H1 (cell line): ENCODE measurements around the gene EXD1. TPM values are rescaled to one million over a fixed set of nuclear protein-coding genes. Genes with fewer than 3 reads are reported as not detected.

ENCODE experiments used
- CTCF ChIA-PET: fragments of 300-600 bp; sonication (Branson Sonifier 250); formaldehyde crosslinking; loops from one replicate; lab custom pipeline; 2021; ENCODE audit not compliant: partially characterized antibody; lab: Charles Lee
- POLR2A ChIA-PET: fragments of 300-600 bp; sonication (Branson Sonifier 250); formaldehyde crosslinking; loops from one replicate; lab custom pipeline; 2021; ENCODE audit warnings: inconsistent platforms; ENCODE audit not compliant: partially characterized antibody; lab: Charles Lee
- DNase-seq, 2 experiments: peaks; one replicate each; pipeline versions ENCODE4 v3.0.0 to v3.0.0-alpha.2; 2010 to 2022; ENCODE audit warnings: low spot score in 2 of 2, low read depth in 1 of 2, mixed read lengths in 1 of 2
- FAIRE-seq: peaks from 2 replicates; lab custom pipeline; 2011; peaks lifted over from hg19 to GRCh38; lab: Jason Lieb, UNC
- H2AFZ ChIP-seq: 2 replicates; pipeline ENCODE4 v1.8.1; 2012; ENCODE audit warnings: low read length, inconsistent platforms
- H2AK5ac ChIP-seq: 2 replicates; pipeline ENCODE4 v1.6.1; 2013; ENCODE audit warnings: low read depth, low read length
- H2BK120ac ChIP-seq: replicated peaks from 2 replicates; pipeline ENCODE3; 2013; ENCODE audit warnings: low read depth, low read length, inconsistent platforms
- H2BK12ac ChIP-seq: 2 replicates; pipeline ENCODE4 v1.6.1; 2013; ENCODE audit warnings: low read depth, low read length
- H2BK15ac ChIP-seq: 2 replicates; pipeline ENCODE4 v1.6.1; 2013; ENCODE audit warnings: low read length
- H2BK20ac ChIP-seq: 2 replicates; pipeline ENCODE4 v1.6.1; 2013; ENCODE audit warnings: low read length
- H2BK5ac ChIP-seq: 2 replicates; pipeline ENCODE4 v1.6.1; 2013; ENCODE audit warnings: low read depth, low read length
- H3K14ac ChIP-seq: 2 replicates; pipeline ENCODE4 v1.6.1; 2013; ENCODE audit warnings: inconsistent platforms; ENCODE audit not compliant: insufficient read length
- H3K18ac ChIP-seq: 2 replicates; pipeline ENCODE4 v1.6.1; 2013; ENCODE audit warnings: low read length; ENCODE audit errors: extremely low read depth
- H3K23ac ChIP-seq: 2 replicates; pipeline ENCODE4 v1.6.1; 2013; ENCODE audit warnings: inconsistent platforms; ENCODE audit not compliant: insufficient read length
- H3K23me2 ChIP-seq: 2 replicates; pipeline ENCODE4 v1.6.1; 2013; ENCODE audit warnings: low read depth, low read length
- H3K27ac ChIP-seq: 2 replicates; pipeline ENCODE4 v1.6.1; 2011; ENCODE audit warnings: low read depth, low read length, inconsistent platforms
- H3K27me3 ChIP-seq, 4 experiments: replicated peaks in 1 of 4; 1 replicate in 1 of 4; 2 replicates in 3 of 4; pipeline versions ENCODE4 v1.6.1 to v1.8.1; 2011 to 2013; ENCODE audit warnings: low read length in 3 of 4, mild to moderate bottlenecking in 3 of 4, inconsistent platforms in 2 of 4, mixed read lengths in 2 of 4, moderate library complexity in 1 of 4; ENCODE audit not compliant: control insufficient read depth in 3 of 4, insufficient read depth in 3 of 4; ENCODE audit errors: extremely low read depth in 1 of 4
- H3K36me3 ChIP-seq, 4 experiments: 2 replicates each; pipeline versions ENCODE4 v1.6.1 to v1.8.1; 2011 to 2013; ENCODE audit warnings: mild to moderate bottlenecking in 4 of 4, low read length in 3 of 4, moderate library complexity in 2 of 4, control low read depth in 1 of 4, inconsistent platforms in 1 of 4; ENCODE audit not compliant: insufficient read depth in 4 of 4, control insufficient read depth in 2 of 4
- H3K4ac ChIP-seq: replicated peaks from 2 replicates; pipeline ENCODE3; 2013; ENCODE audit warnings: low read length, low read depth, mixed read lengths, inconsistent platforms; ENCODE audit not compliant: insufficient read length
- H3K4me1 ChIP-seq, 4 experiments: replicated peaks in 1 of 4; 1 replicate in 1 of 4; 2 replicates in 3 of 4; pipeline versions ENCODE4 v1.6.1 to v1.8.1; 2011 to 2013; ENCODE audit warnings: low read length in 3 of 4, inconsistent platforms in 2 of 4, mixed read lengths in 1 of 4; ENCODE audit not compliant: insufficient read depth in 4 of 4, control insufficient read depth in 3 of 4
- H3K4me2 ChIP-seq, 2 experiments: 2 replicates each; pipeline versions ENCODE4 v1.6.1 to v1.8.1; 2011 to 2013; ENCODE audit warnings: low read depth in 2 of 2, low read length in 2 of 2, control low read depth in 1 of 2, inconsistent platforms in 1 of 2, mild to moderate bottlenecking in 1 of 2; ENCODE audit not compliant: insufficient read depth in 1 of 2
- H3K4me3 ChIP-seq, 4 experiments: fragments of 200-600, 300-600 bp in 1 of 4; sonication (generic), shearing (Covaris generic), sonication (Bioruptor Twin) in 1 of 4; 2 replicates each; pipeline versions ENCODE4 v1.5.1 to v1.8.1; 2011 to 2016; ENCODE audit warnings: low read length in 4 of 4, low read depth in 3 of 4, control low read depth in 2 of 4, inconsistent platforms in 2 of 4, mild to moderate bottlenecking in 2 of 4, mixed read lengths in 1 of 4, moderate library complexity in 1 of 4; ENCODE audit not compliant: insufficient read depth in 2 of 4; ENCODE audit errors: extremely low read depth in 1 of 4
- H3K56ac ChIP-seq: replicated peaks from 2 replicates; pipeline ENCODE3; 2013; ENCODE audit warnings: low read depth, mild to moderate bottlenecking, mixed read lengths, low read length, inconsistent platforms; ENCODE audit not compliant: insufficient read length
- H3K79me1 ChIP-seq: 2 replicates; pipeline ENCODE4 v1.6.1; 2013; ENCODE audit warnings: low read depth, low read length, control low read depth
- H3K79me2 ChIP-seq, 2 experiments: 2 replicates each; pipeline versions ENCODE4 v1.6.1 to v1.8.1; 2012 to 2013; ENCODE audit warnings: low read length in 2 of 2, mild to moderate bottlenecking in 2 of 2, inconsistent platforms in 1 of 2; ENCODE audit not compliant: insufficient read depth in 2 of 2, control insufficient read depth in 1 of 2
- H3K9ac ChIP-seq, 4 experiments: replicated peaks in 1 of 4; 1 replicate in 1 of 4; 2 replicates in 3 of 4; pipeline versions ENCODE4 v1.6.1 to v1.8.1; 2011 to 2013; ENCODE audit warnings: low read depth in 3 of 4, low read length in 3 of 4, control low read depth in 2 of 4, mild to moderate bottlenecking in 2 of 4, moderate library complexity in 2 of 4, inconsistent platforms in 1 of 4; ENCODE audit errors: extremely low read depth in 1 of 4
- H3K9me3 ChIP-seq, 2 experiments: 2 replicates each; pipeline versions ENCODE4 v1.6.1 to v1.8.1; 2012 to 2013; ENCODE audit warnings: mild to moderate bottlenecking in 2 of 2, moderate library complexity in 2 of 2, control low read depth in 1 of 2, inconsistent platforms in 1 of 2, low read depth in 1 of 2, low read length in 1 of 2, mixed read lengths in 1 of 2; ENCODE audit not compliant: insufficient read depth in 2 of 2
- H4K20me1 ChIP-seq, 2 experiments: replicated peaks in 1 of 2; 2 replicates each; pipeline versions ENCODE3 to v1.8.1; 2011 to 2013; ENCODE audit warnings: inconsistent platforms in 2 of 2, low read length in 2 of 2, mild to moderate bottlenecking in 1 of 2; ENCODE audit not compliant: insufficient read depth in 2 of 2, control insufficient read depth in 1 of 2
- H4K5ac ChIP-seq: 2 replicates; pipeline ENCODE4 v1.6.1; 2013; ENCODE audit warnings: low read length, low read depth, mixed read lengths, inconsistent platforms; ENCODE audit not compliant: insufficient read length
- H4K8ac ChIP-seq: 2 replicates; pipeline ENCODE4 v1.8.0; 2013; ENCODE audit warnings: mild to moderate bottlenecking, moderate library complexity, low read length, inconsistent platforms; ENCODE audit not compliant: insufficient read depth; ENCODE audit errors: extremely low read depth
- H4K91ac ChIP-seq: replicated peaks from 2 replicates; pipeline ENCODE3; 2013; ENCODE audit warnings: low read length, mixed read lengths, inconsistent platforms; ENCODE audit not compliant: insufficient read length
- ASH2L ChIP-seq: fragments of 200-600, 300-600 bp; sonication (generic); IDR thresholded peaks from one replicate; pipeline ENCODE4 v1.7.1; 2017; ENCODE audit warnings: low read length
- CTBP2 ChIP-seq: IDR thresholded peaks from 2 replicates; pipeline ENCODE4 v1.7.0; 2011; ENCODE audit warnings: borderline replicate concordance, mild to moderate bottlenecking, moderate library complexity, mixed read lengths, low read length; ENCODE audit not compliant: insufficient read depth, insufficient read length
- CTCF ChIP-seq, 3 experiments: IDR thresholded peaks; 1 replicate in 2 of 3; 2 replicates in 1 of 3; pipeline versions ENCODE4 v1.5.1 to v1.6.1; 2011; ENCODE audit warnings: low read length in 3 of 3, mild to moderate bottlenecking in 3 of 3, inconsistent platforms in 2 of 3, low read depth in 1 of 3, moderate library complexity in 1 of 3; ENCODE audit not compliant: insufficient read depth in 1 of 3; ENCODE audit errors: control extremely low read depth in 1 of 3
- FOSL1 ChIP-seq: IDR thresholded peaks from 2 replicates; pipeline ENCODE4 v1.6.1; 2011; ENCODE audit warnings: mild to moderate bottlenecking, low read depth, low read length, moderate library complexity; ENCODE audit not compliant: insufficient read depth
- POU5F1 ChIP-seq: IDR thresholded peaks from 2 replicates; pipeline ENCODE4 v1.6.1; 2011; ENCODE audit warnings: low read depth, mild to moderate bottlenecking, low read length, moderate library complexity
- RFX5 ChIP-seq: IDR thresholded peaks from 2 replicates; pipeline ENCODE4 v1.6.1; 2011; ENCODE audit warnings: low read depth, low read length, improper control_type of control experiment, borderline replicate concordance
- TAF1 ChIP-seq: IDR thresholded peaks from 2 replicates; pipeline ENCODE4 v1.6.1; 2011; ENCODE audit warnings: mild to moderate bottlenecking, low read depth, low read length
- WGBS, 2 experiments: shearing (Covaris generic) in 1 of 2; methylation state at CpG; one replicate each; pipeline versions ENCODE4 v1.1.6 to v1.1.7; 2013 to 2015; ENCODE audit warnings: low lambda C conversion rate in 2 of 2, mixed read lengths in 2 of 2, inconsistent platforms in 1 of 2, low coverage in 1 of 2, missing lambda C conversion rate in 1 of 2; ENCODE audit not compliant: insufficient replicate concordance in 2 of 2, insufficient coverage in 1 of 2, insufficient read length in 1 of 2; ENCODE audit errors: extremely low coverage in 1 of 2, missing lambda C conversion rate in 1 of 2; 5-methylcytosine and 5-hydroxymethylcytosine counted together
- polyA plus RNA-seq, 7 experiments: library from polyadenylated mRNA; depleted of rRNA in 3 of 7; stranded (reverse) in 5 of 7; unstranded in 2 of 7; fragments of >200 nt in 5 of 7; fragments of 200-250 nt in 2 of 7; gene quantifications; 1 replicate in 5 of 7; 2 replicates in 1 of 7; 4 replicates in 1 of 7; pipeline versions ENCODE4 v1.2.1 to v1.2.3, GENCODE V29; 2011 to 2013; ENCODE audit warnings: missing spikeins in 2 of 7, mixed read lengths in 2 of 7
- total RNA-seq: library from RNA; stranded (reverse); fragmentation: NEBNext Ultra II Directional; extraction: Animal tissue kit (Norgen Biotek cat#: 25700); gene quantifications from 2 replicates; pipeline ENCODE4 v1.2.1, GENCODE V29; 2021

EXD1 gene
- total and polyA plus RNA-seq, 2 of the 8 experiments (the other 6 are each of a cell fraction or from before 2014, with no cell fraction given) = 0.06 to 0.54 TPM

GRCh38 chr15:41258750-41259471 is 28.4 kb upstream of the EXD1 start:
- WGBS, 2 experiments = 88% methylated on average over 3 of the region's 3 CpGs; no CpG with 5 or more reads in 1 of the 2 experiments
- DNase-seq (no peak), FAIRE-seq (no peak)
- H3K23me2 ChIP-seq = no peaks in the 10 kb centered on the region
- H3K36me3 ChIP-seq = peaks cover 0 to 12% (median 3%) of the 10 kb centered on the region in 4 experiments; a peak in 3 of 8 replicates
- no peak overlapping the region for H3K27ac ChIP-seq
- TF ChIP-seq CTBP2 = no peak
- TF ChIP-seq ASH2L = no peak
- TF ChIP-seq POU5F1 = no peak
- TF ChIP-seq TAF1 = no peak
- TF ChIP-seq RFX5 = no peak
- no peak for TF ChIP-seq CTCF (IDR thresholded peaks at IDR 0.05; ENCODE audit: control extremely low read depth in 1 of 3, insufficient read depth in 1 of 3, low read depth in 1 of 3, low read length in 3 of 3)
- no peak for TF ChIP-seq FOSL1
- H4K8ac ChIP-seq = no peak overlapping the region
- CTCF ChIA-PET = interaction anchor here (1.5 kb wide), 1 partner anchor 28 kb away, joined by 5 read pairs; the partner anchor contains the start of gene CHP1
- no peak overlapping the region for H3K4me2 ChIP-seq
- no peak overlapping the region for H2AFZ ChIP-seq
- H4K20me1 ChIP-seq = no peaks in the 10 kb centered on the region
- no peak overlapping the region for H4K91ac ChIP-seq
- no peak overlapping the region for H3K4ac ChIP-seq
- H3K27me3 ChIP-seq = no peaks in the 10 kb centered on the region
- no peak overlapping the region for H3K18ac ChIP-seq
- no peak overlapping the region for H2AK5ac ChIP-seq
- H3K23ac ChIP-seq = no peak overlapping the region
- no peaks in the 10 kb centered on the region for H3K79me1 ChIP-seq
- H2BK15ac ChIP-seq = no peak overlapping the region
- no peak overlapping the region for H3K9ac ChIP-seq
- POLR2A ChIA-PET = interaction anchor here (1.3 kb wide), 1 partner anchor 24 kb away, joined by 3 read pairs; no protein-coding TSS in a partner anchor
- H3K9me3 ChIP-seq = no peaks in the 10 kb centered on the region
- no peak overlapping the region for H2BK20ac ChIP-seq
- H3K79me2 ChIP-seq = no peaks in the 10 kb centered on the region
- H3K56ac ChIP-seq = no peak overlapping the region
- no peak overlapping the region for H3K14ac ChIP-seq
- H3K4me1 ChIP-seq = peaks cover 0 to 3% (median 0%) of the 10 kb centered on the region in 4 experiments; a peak in 4 of 7 replicates
- no peak overlapping the region for H4K5ac ChIP-seq
- H2BK12ac ChIP-seq = no peak overlapping the region
- H2BK5ac ChIP-seq = no peak overlapping the region
- H2BK120ac ChIP-seq = no peak overlapping the region
- no peak overlapping the region for H3K4me3 ChIP-seq
